NCI-H748 treated with DMSO at 0.1 percent for 48 hours (cell line): Measurements from ENCODE around the gene YWHAG.
"Not testable (repeated sequence)": the region's sequence is repeated elsewhere in the genome, so short reads cannot be mapped to it uniquely, and the experiment has no call there.

Experiments
- DNase-seq: peaks from one replicate; lab custom pipeline; 2025; lab: John Stamatoyannopoulos, UW

The YWHAG gene

GRCh38 chr7:76377186-76377918, 18.6 kb upstream of the YWHAG start:
- DNase-seq = no peak

GRCh38 chr7:76375251-76375650, 16.5 kb upstream of the YWHAG start:
- no peak for DNase-seq

GRCh38 chr7:76372984-76373833, 14.4 kb upstream of the YWHAG start:
- no peak for DNase-seq

GRCh38 chr7:76371396-76371795, 12.6 kb upstream of the YWHAG start:
- DNase-seq = no peak

GRCh38 chr7:76369018-76369417, 10.2 kb upstream of the YWHAG start:
- no peak for DNase-seq

GRCh38 chr7:76368190-76368589, 9.4 kb upstream of the YWHAG start:
- no peak for DNase-seq

- no peak for DNase-seq
These were observed 5.4 kb upstream of the YWHAG start for GRCh38 chr7:76364198-76364584.

- not testable (repeated sequence) for DNase-seq
These were observed 5.0 kb upstream of the YWHAG start for GRCh38 chr7:76363754-76364153.

- DNase-seq = no peak
These were observed 1.3 kb upstream of the YWHAG start for GRCh38 chr7:76359978-76360638.

GRCh38 chr7:76359111-76359977, 553 bp upstream of the YWHAG start:
- peak; percentile 97 for DNase-seq

- DNase-seq = no peak
These were observed 745 bp downstream of the YWHAG start for GRCh38 chr7:76358011-76358480.

GRCh38 chr7:76357475-76358010, 1.2 kb downstream of the YWHAG start:
- DNase-seq = peak; percentile 58

- DNase-seq = no peak
These were observed 2.0 kb downstream of the YWHAG start for GRCh38 chr7:76356823-76357222.

- DNase-seq = no peak
These were observed 2.7 kb downstream of the YWHAG start for GRCh38 chr7:76356115-76356514.

GRCh38 chr7:76354981-76355730, 3.6 kb downstream of the YWHAG start:
- no peak for DNase-seq

GRCh38 chr7:76354516-76354915, 4.3 kb downstream of the YWHAG start:
- DNase-seq = no peak

- DNase-seq = no peak
These were observed 5.0 kb downstream of the YWHAG start for GRCh38 chr7:76353744-76354143.

GRCh38 chr7:76352193-76352592, 6.6 kb downstream of the YWHAG start:
- no peak for DNase-seq

- no peak for DNase-seq
These were observed 7.4 kb downstream of the YWHAG start for GRCh38 chr7:76351372-76351771.

- DNase-seq = no peak
These were observed 9.4 kb downstream of the YWHAG start for GRCh38 chr7:76349313-76349885.
